GM19035 (cell line): ENCODE results near the gene TSPAN11.
"Not testable (repeated sequence)": the region's sequence is repeated elsewhere in the genome, so short reads cannot be mapped to it uniquely, and the experiment has no call there.

ENCODE experiments used
- ATAC-seq: cut with Tn5 transposase; IDR thresholded peaks from one replicate; pipeline ENCODE4 v1.9.1; 2021; ENCODE audit not compliant: unreplicated experiment

TSPAN11 gene

GRCh38 chr12:31000751-31001150 is 74.2 kb downstream of the TSPAN11 start:
- ATAC-seq = no peak

GRCh38 chr12:31001581-31002360 is 75.2 kb downstream of the TSPAN11 start:
- no peak for ATAC-seq

GRCh38 chr12:31002361-31002725 is 75.8 kb downstream of the TSPAN11 start:
- ATAC-seq = no peak

- ATAC-seq = no peak
These were observed 76.5 kb downstream of the TSPAN11 start for GRCh38 chr12:31002999-31003398.

- no peak for ATAC-seq
These were observed 77.5 kb downstream of the TSPAN11 start for GRCh38 chr12:31003861-31004640.

- no peak for ATAC-seq
These were observed 78.1 kb downstream of the TSPAN11 start for GRCh38 chr12:31004666-31005065.

GRCh38 chr12:31005256-31005943 is 78.9 kb downstream of the TSPAN11 start:
- no peak for ATAC-seq

- no peak for ATAC-seq
These were observed 79.4 kb downstream of the TSPAN11 start for GRCh38 chr12:31005944-31006361.

- ATAC-seq = no peak
These were observed 80.0 kb downstream of the TSPAN11 start for GRCh38 chr12:31006416-31007152.

GRCh38 chr12:31007153-31007495 is 80.6 kb downstream of the TSPAN11 start:
- ATAC-seq = no peak

- ATAC-seq = no peak
These were observed 81.2 kb downstream of the TSPAN11 start for GRCh38 chr12:31007636-31008175.

GRCh38 chr12:31008241-31008761 is 81.8 kb downstream of the TSPAN11 start:
- ATAC-seq = no peak

- ATAC-seq = no peak
These were observed 82.7 kb downstream of the TSPAN11 start for GRCh38 chr12:31008961-31009840.

GRCh38 chr12:31009976-31010375 is 83.4 kb downstream of the TSPAN11 start:
- no peak for ATAC-seq

- no peak for ATAC-seq
These were observed 84.8 kb downstream of the TSPAN11 start for GRCh38 chr12:31011336-31011735.

- ATAC-seq = no peak
These were observed 85.4 kb downstream of the TSPAN11 start for GRCh38 chr12:31011746-31012566.

- not testable (repeated sequence) for ATAC-seq
These were observed 86.0 kb downstream of the TSPAN11 start for GRCh38 chr12:31012567-31012891.

GRCh38 chr12:31015215-31015614 is 88.7 kb downstream of the TSPAN11 start:
- no peak for ATAC-seq

GRCh38 chr12:31016057-31016456 is 89.5 kb downstream of the TSPAN11 start:
- ATAC-seq = no peak
